ENCODE data around the gene KCNE4. TPM values are rescaled to one million over a fixed set of nuclear protein-coding genes. Genes with fewer than 3 reads are reported as not detected.
A peak's percentile ranks its signal among the peaks of the same experiment; 100 is the strongest.

Gene KCNE4
- total RNA-seq, 1 donor from 2014 or later: not detected

DNA sequence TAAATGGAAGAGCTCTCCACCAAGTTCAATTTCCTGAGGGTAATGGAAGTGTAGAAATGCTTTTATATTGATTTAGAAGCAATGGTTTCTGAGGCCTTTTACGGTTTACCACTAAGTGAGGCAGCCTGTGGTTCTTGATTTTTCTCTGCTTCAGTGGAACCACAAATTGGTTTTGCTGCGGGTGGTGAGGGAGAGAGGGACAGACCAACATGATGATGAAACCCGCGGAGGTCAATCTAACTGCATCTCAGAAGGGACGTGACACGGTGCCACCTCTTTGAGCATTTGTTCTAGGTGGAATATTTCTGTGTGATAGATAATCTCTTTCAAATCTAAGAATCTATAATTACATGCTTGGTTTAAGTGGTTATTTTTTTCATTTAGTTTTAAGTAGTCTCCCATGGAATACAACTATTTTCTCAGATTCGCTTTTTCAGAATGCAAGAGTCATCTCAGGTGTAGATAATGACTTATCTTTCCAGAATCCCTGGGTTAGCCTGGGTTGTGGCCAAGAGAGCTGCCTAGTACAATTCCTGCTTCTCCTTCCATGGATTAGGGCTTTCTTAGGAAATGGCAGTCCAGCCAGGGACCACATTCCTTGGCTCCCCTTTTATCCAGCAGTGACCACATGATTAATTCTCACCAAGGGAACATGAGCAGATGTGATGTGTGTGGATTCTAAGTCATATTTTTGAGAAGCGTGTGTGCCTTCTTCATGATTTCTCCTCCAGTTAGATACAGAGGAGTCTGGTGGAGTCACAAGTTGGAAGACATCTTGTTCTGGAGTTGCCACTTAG, 52.5 kb downstream of the KCNE4 start:
- Mint-ChIP-seq H3K4me3 (ENCODE audit: unreplicated experiment) (no peak overlapping the region), H3K9me3 (ENCODE audit: unreplicated experiment) (no peaks in the 10 kb centered on the region), H3K27me3 (ENCODE audit: unreplicated experiment) (peaks cover 2% of the 10 kb centered on the region), H3K4me1 (ENCODE audit: low read depth, unreplicated experiment) (peaks cover 21% of the 10 kb centered on the region), H3K36me3 (ENCODE audit: unreplicated experiment) (peaks cover 9% of the 10 kb centered on the region), H3K27ac (ENCODE audit: unreplicated experiment) (peak overlapping the region; percentile 45)
- TF ChIP-seq CTCF (IDR thresholded peaks at IDR 0.05; ENCODE audit: partially characterized antibody, unreplicated experiment): no peak
- no peak for DNase-seq

Other genes with a start within 250 kb of the KCNE4 start
- gene ACSL3, start 191.2 kb upstream of the KCNE4 start, total RNA-seq (ENCODE audit: unreplicated experiment): 87.0 TPM